ENCODE data around the gene FUCA1.

DNA sequence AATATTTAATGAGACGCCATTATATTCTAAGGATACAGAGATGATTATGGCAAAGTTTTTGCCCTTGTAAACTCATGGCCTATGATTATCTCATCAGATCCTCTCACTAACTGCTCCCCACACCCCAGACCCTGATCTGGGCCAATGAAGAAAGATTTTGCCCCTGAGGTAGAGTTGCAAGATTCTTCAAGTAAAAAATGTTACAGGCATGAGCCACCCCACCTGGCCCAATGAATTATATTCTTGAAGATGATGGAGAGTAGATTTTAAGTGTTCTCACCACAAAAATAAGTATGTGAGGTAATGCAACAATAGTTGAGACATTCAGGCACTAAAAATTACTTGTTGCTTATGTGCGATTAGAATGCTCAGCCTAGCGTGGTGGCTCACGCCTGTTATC is 46.8 kb upstream of the FUCA1 start:
- TF ChIP-seq EZH2 (IDR thresholded peaks at IDR 0.05; ENCODE audit: borderline replicate concordance, low read depth, low read length, severe bottlenecking) (no peak), CTCF (IDR thresholded peaks at IDR 0.05; ENCODE audit: extremely low read depth in 1 of 2, insufficient read depth in 1 of 2, low read depth in 1 of 2, low read length in 2 of 2) (no peak), POLR2AphosphoS5 (IDR thresholded peaks at IDR 0.05; ENCODE audit: insufficient read depth, low read depth, low read length) (no peak), POLR2A (IDR thresholded peaks at IDR 0.05; ENCODE audit: low read depth, low read length) (no peak), FOS (IDR thresholded peaks at IDR 0.05; ENCODE audit: borderline replicate concordance, insufficient read depth, low read length) (no peak), JUN (IDR thresholded peaks at IDR 0.05; ENCODE audit: borderline replicate concordance, insufficient read depth, insufficient read length, low read depth) (no peak), GATA2 (IDR thresholded peaks at IDR 0.05; ENCODE audit: insufficient read depth, insufficient read length, low read depth, low read length) (no peak)
- TF ChIP-seq, protein P1, sequence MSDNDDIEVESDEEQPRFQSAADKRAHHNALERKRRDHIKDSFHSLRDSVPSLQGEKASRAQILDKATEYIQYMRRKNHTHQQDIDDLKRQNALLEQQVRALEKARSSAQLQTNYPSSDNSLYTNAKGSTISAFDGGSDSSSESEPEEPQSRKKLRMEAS (IDR thresholded peaks at IDR 0.05; ENCODE audit: insufficient read depth, insufficient read length) = no peak
